ENCODE data around the gene OR2F1.
"Not testable (repeated sequence)": the region's sequence is repeated elsewhere in the genome, so short reads cannot be mapped to it uniquely, and the experiment has no call there.

The OR2F1 gene

GRCh38 chr7:144010821-144011220 is 56.2 kb downstream of the OR2F1 start:
- DNase-seq: not testable (repeated sequence)

GRCh38 chr7:144011458-144012230 is 57.0 kb downstream of the OR2F1 start:
- DNase-seq: no peak
